Right lobe of liver (tissue), 4 donors: ENCODE data around the gene DOLPP1.

Source experiments
- POLR2A ChIP-seq: fragments of 450-650 bp; IDR thresholded peaks from one replicate; pipeline ENCODE4 v1.6.1; 2017; ENCODE audit warnings: antibody characterized with exemption, mild to moderate bottlenecking
- TF ChIP-seq, protein P1 (sequence below), 4 donors: fragments of 200-600 bp in 3 of 4; fragments of 450-650 bp in 1 of 4; IDR thresholded peaks; one replicate each; pipeline versions ENCODE4 v1.5.1 to v1.8.0; 2016 to 2022; ENCODE audit warnings: antibody characterized with exemption in 4 of 4, mild to moderate bottlenecking in 2 of 4
- donor health status: DM: no; HTN: no; CAD: no.
- donor health status: DM: no; HTN: no; CAD: no.
- donor health status: DM: no; HTN: yes; CAD: no.

DNA sequence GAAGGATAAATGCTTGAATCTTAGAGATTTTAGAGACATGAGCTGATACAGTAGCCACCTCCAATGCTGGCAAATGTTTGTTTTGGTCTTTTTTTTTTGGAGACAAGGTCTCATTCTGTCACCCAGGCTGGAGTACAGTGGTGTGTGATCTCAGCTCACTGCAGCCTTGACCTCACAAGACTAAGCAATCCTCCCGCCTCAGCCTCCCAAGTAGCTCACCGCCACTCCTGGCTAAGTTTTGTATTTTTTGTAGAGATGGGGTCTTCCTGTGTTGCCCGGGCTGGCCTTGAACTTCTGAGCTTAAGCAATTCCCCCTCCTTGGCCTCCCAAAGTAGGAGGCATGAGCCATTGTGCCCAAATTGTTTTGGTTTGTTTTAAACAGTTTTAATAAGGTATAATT lies 6.8 kb upstream of the DOLPP1 start:
- TF ChIP-seq POLR2A = no peak
- TF ChIP-seq, protein P1, sequence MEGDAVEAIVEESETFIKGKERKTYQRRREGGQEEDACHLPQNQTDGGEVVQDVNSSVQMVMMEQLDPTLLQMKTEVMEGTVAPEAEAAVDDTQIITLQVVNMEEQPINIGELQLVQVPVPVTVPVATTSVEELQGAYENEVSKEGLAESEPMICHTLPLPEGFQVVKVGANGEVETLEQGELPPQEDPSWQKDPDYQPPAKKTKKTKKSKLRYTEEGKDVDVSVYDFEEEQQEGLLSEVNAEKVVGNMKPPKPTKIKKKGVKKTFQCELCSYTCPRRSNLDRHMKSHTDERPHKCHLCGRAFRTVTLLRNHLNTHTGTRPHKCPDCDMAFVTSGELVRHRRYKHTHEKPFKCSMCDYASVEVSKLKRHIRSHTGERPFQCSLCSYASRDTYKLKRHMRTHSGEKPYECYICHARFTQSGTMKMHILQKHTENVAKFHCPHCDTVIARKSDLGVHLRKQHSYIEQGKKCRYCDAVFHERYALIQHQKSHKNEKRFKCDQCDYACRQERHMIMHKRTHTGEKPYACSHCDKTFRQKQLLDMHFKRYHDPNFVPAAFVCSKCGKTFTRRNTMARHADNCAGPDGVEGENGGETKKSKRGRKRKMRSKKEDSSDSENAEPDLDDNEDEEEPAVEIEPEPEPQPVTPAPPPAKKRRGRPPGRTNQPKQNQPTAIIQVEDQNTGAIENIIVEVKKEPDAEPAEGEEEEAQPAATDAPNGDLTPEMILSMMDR (IDR thresholded peaks at IDR 0.05) = no peak
